WTC11 (cell line): Measurements from ENCODE around the gene SRD5A1.

Source experiments
- ATF3 ChIP-seq: sonication (generic); formaldehyde crosslinking; conservative IDR thresholded peaks from 2 replicates; pipeline ENCODE4 v1.8.1; 2022; ENCODE audit warnings: mild to moderate bottlenecking, missing genetic modification reagents
- ETV6 ChIP-seq: sonication (generic); formaldehyde crosslinking; IDR thresholded peaks from 2 replicates; pipeline ENCODE4 v1.8.1; 2022; ENCODE audit warnings: mild to moderate bottlenecking, missing genetic modification reagents
- FOXP1 ChIP-seq: sonication (generic); formaldehyde crosslinking; IDR thresholded peaks from 2 replicates; pipeline ENCODE4 v1.8.0; 2022; ENCODE audit warnings: missing genetic modification reagents, mild to moderate bottlenecking, moderate library complexity, borderline replicate concordance
- MXD4 ChIP-seq: fragments of 250-450 bp; sonication (Bioruptor Pico); IDR thresholded peaks from 2 replicates; pipeline ENCODE4 v1.8.0; 2021; ENCODE audit warnings: mild to moderate bottlenecking, moderate library complexity, borderline replicate concordance
- SP1 ChIP-seq: sonication (generic); formaldehyde crosslinking; conservative IDR thresholded peaks from 2 replicates; pipeline ENCODE4 v1.8.1; 2022; ENCODE audit warnings: missing genetic modification reagents
- TEAD4 ChIP-seq: sonication (generic); formaldehyde crosslinking; IDR thresholded peaks from 2 replicates; pipeline ENCODE4 v1.8.0; 2022; ENCODE audit warnings: mild to moderate bottlenecking, missing genetic modification reagents
- ZBTB21 ChIP-seq: sonication (generic); formaldehyde crosslinking; IDR thresholded peaks from 2 replicates; pipeline ENCODE4 v1.8.1; 2023; ENCODE audit warnings: mild to moderate bottlenecking, missing genetic modification reagents, borderline replicate concordance
- TF ChIP-seq, protein P1 (sequence below): sonication (generic); formaldehyde crosslinking; IDR thresholded peaks from 2 replicates; pipeline ENCODE4 v1.8.1; 2022; ENCODE audit warnings: low read depth, mild to moderate bottlenecking, moderate library complexity, missing genetic modification reagents, borderline replicate concordance
- TF ChIP-seq, protein P2 (sequence below): sonication (generic); formaldehyde crosslinking; IDR thresholded peaks from 2 replicates; pipeline ENCODE4 v1.8.0; 2023; ENCODE audit warnings: missing genetic modification reagents, mild to moderate bottlenecking, borderline replicate concordance
- TF ChIP-seq, protein P3 (sequence below): fragments of 200-600 bp; IDR thresholded peaks from 2 replicates; pipeline ENCODE4 v1.8.0; 2022; ENCODE audit warnings: antibody characterized with exemption

GRCh38 chr5:6703806-6704205 is 70.6 kb downstream of the SRD5A1 start:
- TF ChIP-seq, protein P1, sequence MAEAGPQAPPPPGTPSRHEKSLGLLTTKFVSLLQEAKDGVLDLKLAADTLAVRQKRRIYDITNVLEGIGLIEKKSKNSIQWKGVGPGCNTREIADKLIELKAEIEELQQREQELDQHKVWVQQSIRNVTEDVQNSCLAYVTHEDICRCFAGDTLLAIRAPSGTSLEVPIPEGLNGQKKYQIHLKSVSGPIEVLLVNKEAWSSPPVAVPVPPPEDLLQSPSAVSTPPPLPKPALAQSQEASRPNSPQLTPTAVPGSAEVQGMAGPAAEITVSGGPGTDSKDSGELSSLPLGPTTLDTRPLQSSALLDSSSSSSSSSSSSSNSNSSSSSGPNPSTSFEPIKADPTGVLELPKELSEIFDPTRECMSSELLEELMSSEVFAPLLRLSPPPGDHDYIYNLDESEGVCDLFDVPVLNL: no peak
- TF ChIP-seq, protein P2, sequence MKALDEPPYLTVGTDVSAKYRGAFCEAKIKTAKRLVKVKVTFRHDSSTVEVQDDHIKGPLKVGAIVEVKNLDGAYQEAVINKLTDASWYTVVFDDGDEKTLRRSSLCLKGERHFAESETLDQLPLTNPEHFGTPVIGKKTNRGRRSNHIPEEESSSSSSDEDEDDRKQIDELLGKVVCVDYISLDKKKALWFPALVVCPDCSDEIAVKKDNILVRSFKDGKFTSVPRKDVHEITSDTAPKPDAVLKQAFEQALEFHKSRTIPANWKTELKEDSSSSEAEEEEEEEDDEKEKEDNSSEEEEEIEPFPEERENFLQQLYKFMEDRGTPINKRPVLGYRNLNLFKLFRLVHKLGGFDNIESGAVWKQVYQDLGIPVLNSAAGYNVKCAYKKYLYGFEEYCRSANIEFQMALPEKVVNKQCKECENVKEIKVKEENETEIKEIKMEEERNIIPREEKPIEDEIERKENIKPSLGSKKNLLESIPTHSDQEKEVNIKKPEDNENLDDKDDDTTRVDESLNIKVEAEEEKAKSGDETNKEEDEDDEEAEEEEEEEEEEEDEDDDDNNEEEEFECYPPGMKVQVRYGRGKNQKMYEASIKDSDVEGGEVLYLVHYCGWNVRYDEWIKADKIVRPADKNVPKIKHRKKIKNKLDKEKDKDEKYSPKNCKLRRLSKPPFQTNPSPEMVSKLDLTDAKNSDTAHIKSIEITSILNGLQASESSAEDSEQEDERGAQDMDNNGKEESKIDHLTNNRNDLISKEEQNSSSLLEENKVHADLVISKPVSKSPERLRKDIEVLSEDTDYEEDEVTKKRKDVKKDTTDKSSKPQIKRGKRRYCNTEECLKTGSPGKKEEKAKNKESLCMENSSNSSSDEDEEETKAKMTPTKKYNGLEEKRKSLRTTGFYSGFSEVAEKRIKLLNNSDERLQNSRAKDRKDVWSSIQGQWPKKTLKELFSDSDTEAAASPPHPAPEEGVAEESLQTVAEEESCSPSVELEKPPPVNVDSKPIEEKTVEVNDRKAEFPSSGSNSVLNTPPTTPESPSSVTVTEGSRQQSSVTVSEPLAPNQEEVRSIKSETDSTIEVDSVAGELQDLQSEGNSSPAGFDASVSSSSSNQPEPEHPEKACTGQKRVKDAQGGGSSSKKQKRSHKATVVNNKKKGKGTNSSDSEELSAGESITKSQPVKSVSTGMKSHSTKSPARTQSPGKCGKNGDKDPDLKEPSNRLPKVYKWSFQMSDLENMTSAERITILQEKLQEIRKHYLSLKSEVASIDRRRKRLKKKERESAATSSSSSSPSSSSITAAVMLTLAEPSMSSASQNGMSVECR (CRISPR knock-in tag): no peak
- TF ChIP-seq ATF3 (CRISPR knock-in tag) (no peak), SP1 (no peak), MXD4 (CRISPR knock-in tag) (no peak), TEAD4 (CRISPR knock-in tag) (no peak), ETV6 (CRISPR knock-in tag) (no peak), ZBTB21 (CRISPR knock-in tag) (no peak), FOXP1 (CRISPR knock-in tag) (no peak)
- TF ChIP-seq, protein P3, sequence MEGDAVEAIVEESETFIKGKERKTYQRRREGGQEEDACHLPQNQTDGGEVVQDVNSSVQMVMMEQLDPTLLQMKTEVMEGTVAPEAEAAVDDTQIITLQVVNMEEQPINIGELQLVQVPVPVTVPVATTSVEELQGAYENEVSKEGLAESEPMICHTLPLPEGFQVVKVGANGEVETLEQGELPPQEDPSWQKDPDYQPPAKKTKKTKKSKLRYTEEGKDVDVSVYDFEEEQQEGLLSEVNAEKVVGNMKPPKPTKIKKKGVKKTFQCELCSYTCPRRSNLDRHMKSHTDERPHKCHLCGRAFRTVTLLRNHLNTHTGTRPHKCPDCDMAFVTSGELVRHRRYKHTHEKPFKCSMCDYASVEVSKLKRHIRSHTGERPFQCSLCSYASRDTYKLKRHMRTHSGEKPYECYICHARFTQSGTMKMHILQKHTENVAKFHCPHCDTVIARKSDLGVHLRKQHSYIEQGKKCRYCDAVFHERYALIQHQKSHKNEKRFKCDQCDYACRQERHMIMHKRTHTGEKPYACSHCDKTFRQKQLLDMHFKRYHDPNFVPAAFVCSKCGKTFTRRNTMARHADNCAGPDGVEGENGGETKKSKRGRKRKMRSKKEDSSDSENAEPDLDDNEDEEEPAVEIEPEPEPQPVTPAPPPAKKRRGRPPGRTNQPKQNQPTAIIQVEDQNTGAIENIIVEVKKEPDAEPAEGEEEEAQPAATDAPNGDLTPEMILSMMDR: no peak
